Osteoblast (primary cell): ENCODE results near the gene ABHD1. TPM values are rescaled to one million over a fixed set of nuclear protein-coding genes. Genes with fewer than 3 reads are reported as not detected.
A peak's percentile ranks its signal among the peaks of the same experiment; 100 is the strongest.
"Not testable (repeated sequence)": the region's sequence is repeated elsewhere in the genome, so short reads cannot be mapped to it uniquely, and the experiment has no call there.

Experiments
- DNase-seq: peaks from one replicate; pipeline ENCODE4 v3.0.0; 2011; ENCODE audit warnings: low spot score, mixed read lengths; ENCODE audit not compliant: insufficient read length; ENCODE audit errors: missing footprints
- H2AFZ ChIP-seq: 2 replicates; pipeline ENCODE4 v1.6.0; 2011; ENCODE audit warnings: mild to moderate bottlenecking, low read length
- H3K27ac ChIP-seq: 2 replicates; pipeline ENCODE4 v1.5.1; 2011; ENCODE audit warnings: mild to moderate bottlenecking, low read depth, low read length, moderate library complexity
- H3K27me3 ChIP-seq: 2 replicates; pipeline ENCODE4 v1.6.0; 2012; ENCODE audit warnings: mild to moderate bottlenecking, control low read depth, inconsistent platforms, low read length, moderate library complexity; ENCODE audit not compliant: insufficient read depth
- H3K36me3 ChIP-seq: 2 replicates; pipeline ENCODE4 v1.5.1; 2011; ENCODE audit warnings: mild to moderate bottlenecking, low read length, control low read depth, moderate library complexity; ENCODE audit not compliant: insufficient read depth
- H3K4me1 ChIP-seq: 2 replicates; pipeline ENCODE4 v1.5.1; 2011; ENCODE audit warnings: mild to moderate bottlenecking, low read length, control low read depth, moderate library complexity; ENCODE audit not compliant: insufficient read depth
- H3K4me2 ChIP-seq: 2 replicates; pipeline ENCODE4 v1.6.0; 2011; ENCODE audit warnings: mild to moderate bottlenecking, low read length; ENCODE audit not compliant: insufficient read depth
- H3K4me3 ChIP-seq: fragments of 200-600 bp; sonication (generic); 3 replicates; pipeline ENCODE4 v1.5.1; 2012; ENCODE audit warnings: mild to moderate bottlenecking, low read length, inconsistent platforms; ENCODE audit not compliant: insufficient read depth
- H3K79me2 ChIP-seq: 2 replicates; pipeline ENCODE4 v1.6.0; 2012; ENCODE audit warnings: mild to moderate bottlenecking, low read length, control low read depth, inconsistent platforms; ENCODE audit not compliant: insufficient read depth
- H3K9me3 ChIP-seq: 2 replicates; pipeline ENCODE4 v1.5.1; 2011; ENCODE audit warnings: low read depth, low read length, control low read depth
- H4K20me1 ChIP-seq: 2 replicates; pipeline ENCODE4 v1.6.0; 2012; ENCODE audit warnings: mild to moderate bottlenecking, low read length, control low read depth; ENCODE audit not compliant: insufficient read depth
- CTCF ChIP-seq: IDR thresholded peaks from 2 replicates; pipeline ENCODE4 v1.5.1; 2011; ENCODE audit warnings: mild to moderate bottlenecking, low read depth, low read length, moderate library complexity; ENCODE audit errors: extremely low read depth
- total RNA-seq: library from RNA; depleted of rRNA; stranded (reverse); fragments of >200 nt; gene quantifications from 2 replicates; pipeline ENCODE4 v1.2.3, GENCODE V29; 2012

Gene ABHD1
- total RNA-seq, 1 donor, result under 0.01 TPM

GRCh38 chr2:27115519-27115918, 8.1 kb upstream of the ABHD1 start:
- no peak overlapping the region for H3K4me3 ChIP-seq
- peaks cover 24% of the 10 kb centered on the region for H3K27me3 ChIP-seq
- TF ChIP-seq CTCF, result no peak
- H3K4me1 ChIP-seq, result no peaks in the 10 kb centered on the region
- DNase-seq, result peak; percentile 29
- no peaks in the 10 kb centered on the region for H3K9me3 ChIP-seq
- H3K79me2 ChIP-seq, result no peaks in the 10 kb centered on the region
- H4K20me1 ChIP-seq, result peaks cover 3% of the 10 kb centered on the region
- no peak overlapping the region for H3K4me2 ChIP-seq
- H3K27ac ChIP-seq, result no peak overlapping the region
- H3K36me3 ChIP-seq, result no peaks in the 10 kb centered on the region
- H2AFZ ChIP-seq, result no peak overlapping the region

- Histone ChIP-seq H3K4me2 (peak overlapping the region; percentile 91), H4K20me1 (peaks cover 3% of the 10 kb centered on the region), H3K4me1 (no peaks in the 10 kb centered on the region), H3K79me2 (no peaks in the 10 kb centered on the region), H3K27ac (no peak overlapping the region), H3K27me3 (peaks cover 43% of the 10 kb centered on the region), H3K36me3 (no peaks in the 10 kb centered on the region), H3K9me3 (no peaks in the 10 kb centered on the region), H3K4me3 (peak overlapping the region; percentile 70), H2AFZ (peak overlapping the region; percentile 77)
- DNase-seq, result peak; percentile 84
- no peak for TF ChIP-seq CTCF
Observed at GRCh38 chr2:27117995-27118524, 5.6 kb upstream of the ABHD1 start.

- H3K9me3 ChIP-seq, result no peaks in the 10 kb centered on the region
- no peaks in the 10 kb centered on the region for H3K36me3 ChIP-seq
- H3K79me2 ChIP-seq, result no peaks in the 10 kb centered on the region
- H3K4me2 ChIP-seq, result peak within 1 kb of the TSS; percentile 91
- no peak for TF ChIP-seq CTCF
- peaks cover 3% of the 10 kb centered on the region for H4K20me1 ChIP-seq
- H3K27me3 ChIP-seq, result peaks cover 43% of the 10 kb centered on the region
- peak; percentile 97 for DNase-seq
- peak within 1 kb of the TSS; percentile 77 for H2AFZ ChIP-seq
- H3K4me1 ChIP-seq, result peaks cover 3% of the 10 kb centered on the region
- H3K4me3 ChIP-seq, result peak within 1 kb of the TSS; percentile 70
- no peak within 1 kb of the TSS for H3K27ac ChIP-seq
Observed at GRCh38 chr2:27118525-27119329, 4.9 kb upstream of the ABHD1 start, which contains the start of gene CGREF1. Gene CGREF1 (minus strand): TSS chr2:27119128. CDS start chr2:27104366, 14,762 bp downstream.

GRCh38 chr2:27119330-27119670, 4.3 kb upstream of the ABHD1 start:
- not testable (repeated sequence) for H3K9me3 ChIP-seq, H3K79me2 ChIP-seq, H3K4me1 ChIP-seq, H3K36me3 ChIP-seq, DNase-seq, H3K27ac ChIP-seq, H4K20me1 ChIP-seq
- peaks cover 43% of the 10 kb centered on the region for H3K27me3 ChIP-seq
- H3K4me2 ChIP-seq, result peak overlapping the region; percentile 91
- H3K4me3 ChIP-seq, result peak overlapping the region; percentile 70
- H2AFZ ChIP-seq, result peak overlapping the region; percentile 65
